HepG2 (cell line): ENCODE data around the gene TMX3. TPM values are rescaled to one million over a fixed set of nuclear protein-coding genes. Genes with fewer than 3 reads are reported as not detected.
A peak's percentile ranks its signal among the peaks of the same experiment; 100 is the strongest.

Experiments used
- ELF4 ChIP-seq: sonication (generic); formaldehyde crosslinking; IDR thresholded peaks from 2 replicates; pipeline ENCODE4 v1.5.0; 2020; ENCODE audit warnings: missing genetic modification reagents, mild to moderate bottlenecking, moderate library complexity, borderline replicate concordance
- ETV5 ChIP-seq: IDR thresholded peaks from 2 replicates; pipeline ENCODE4 v1.6.1; 2018; ENCODE audit warnings: missing biosample characterization, missing genetic modification reagents, inconsistent platforms, borderline replicate concordance
- FOXA1 ChIP-seq, 2 experiments: fragments of 450-650 bp in 1 of 2; sonication (generic) in 1 of 2; formaldehyde crosslinking in 1 of 2; IDR thresholded peaks; 2 replicates each; pipeline versions ENCODE4 v1.4.0 to v1.6.1; 2016 to 2020; ENCODE audit warnings: missing genetic modification reagents in 1 of 2
- MBD4 ChIP-seq: IDR thresholded peaks from 2 replicates; pipeline ENCODE4 v1.6.1; 2012; ENCODE audit warnings: low read length, inconsistent platforms, borderline replicate concordance
- MED8 ChIP-seq: sonication (generic); formaldehyde crosslinking; IDR thresholded peaks from 2 replicates; pipeline ENCODE4 v1.8.1; 2023; ENCODE audit warnings: mild to moderate bottlenecking, missing genetic modification reagents; ENCODE audit not compliant: insufficient replicate concordance
- SETDB1 ChIP-seq: sonication (generic); formaldehyde crosslinking; IDR thresholded peaks from 2 replicates; pipeline ENCODE4 v1.5.1; 2020; ENCODE audit warnings: missing genetic modification reagents, mild to moderate bottlenecking, borderline replicate concordance
- SOX5 ChIP-seq: IDR thresholded peaks from 2 replicates; pipeline ENCODE4 v1.6.1; 2016; ENCODE audit warnings: borderline replicate concordance
- ZFP36 ChIP-seq: fragments of 150-350 bp; IDR thresholded peaks from 2 replicates; pipeline ENCODE4 v1.6.1; 2018; ENCODE audit warnings: borderline replicate concordance, low read length, low read depth; ENCODE audit not compliant: partially characterized antibody
- ZNF558 ChIP-seq: sonication (generic); formaldehyde crosslinking; IDR thresholded peaks from 2 replicates; pipeline ENCODE4 v1.9.0; 2022; ENCODE audit warnings: mild to moderate bottlenecking, missing genetic modification reagents, borderline replicate concordance
- ZNF746 ChIP-seq: sonication (generic); formaldehyde crosslinking; IDR thresholded peaks from 2 replicates; pipeline ENCODE4 v1.8.0; 2022; ENCODE audit warnings: mild to moderate bottlenecking, missing genetic modification reagents
- ZNF883 ChIP-seq: sonication (generic); formaldehyde crosslinking; IDR thresholded peaks from 2 replicates; pipeline ENCODE4 v1.5.1; 2020; ENCODE audit warnings: mild to moderate bottlenecking, missing genetic modification reagents; ENCODE audit errors: not compliant biosample characterization
- polyA plus RNA-seq, 8 experiments: library from polyadenylated mRNA; depleted of rRNA in 3 of 8; stranded (reverse) in 7 of 8; unstranded in 1 of 8; fragments of >200 nt; fragmentation: Illumina TruSeq in 4 of 8; extraction: Trizol in 4 of 8; gene quantifications; 2 replicates each; pipeline versions ENCODE4 v1.2.1 to v1.2.3, GENCODE V29; 2011 to 2016; ENCODE audit warnings: low read depth in 4 of 8, missing spikeins in 1 of 8, mixed read lengths in 1 of 8; ENCODE audit not compliant: insufficient read depth in 1 of 8
- total RNA-seq, 5 experiments: library from RNA; depleted of rRNA; stranded (reverse); fragments of >200 nt; fragmentation: Illumina TruSeq; extraction: Trizol; gene quantifications; 2 replicates each; pipeline ENCODE4 v1.2.3, GENCODE V29; 2016; ENCODE audit warnings: low read depth in 1 of 5
- TF ChIP-seq, protein P1 (sequence below): sonication (generic); formaldehyde crosslinking; conservative IDR thresholded peaks from 2 replicates; pipeline ENCODE4 v1.4.0; 2020; ENCODE audit warnings: mild to moderate bottlenecking, missing genetic modification reagents, moderate library complexity
- TF ChIP-seq, protein P2 (sequence below): sonication (generic); formaldehyde crosslinking; IDR thresholded peaks from 2 replicates; pipeline ENCODE4 v1.4.0; 2020; ENCODE audit warnings: missing genetic modification reagents, borderline replicate concordance
- TF ChIP-seq, protein P3 (sequence below): sonication (generic); formaldehyde crosslinking; IDR thresholded peaks from 2 replicates; pipeline ENCODE4 v1.4.0; 2020; ENCODE audit warnings: missing genetic modification reagents
- TF ChIP-seq, protein P4 (sequence below): sonication (generic); formaldehyde crosslinking; IDR thresholded peaks from 2 replicates; pipeline ENCODE4 v1.8.0; 2022; ENCODE audit warnings: mild to moderate bottlenecking, missing genetic modification reagents, borderline replicate concordance
- TF ChIP-seq, protein P5 (sequence below): sonication (generic); formaldehyde crosslinking; IDR thresholded peaks from 2 replicates; pipeline ENCODE4 v1.4.0; 2020; ENCODE audit warnings: low read depth, mild to moderate bottlenecking, missing genetic modification reagents

TMX3 gene
- total and polyA plus RNA-seq, 2 of the 13 experiments (the other 11 are each of a cell fraction or from before 2014, with no cell fraction given): 12.9 to 25.0 TPM

- TF ChIP-seq, protein P1, sequence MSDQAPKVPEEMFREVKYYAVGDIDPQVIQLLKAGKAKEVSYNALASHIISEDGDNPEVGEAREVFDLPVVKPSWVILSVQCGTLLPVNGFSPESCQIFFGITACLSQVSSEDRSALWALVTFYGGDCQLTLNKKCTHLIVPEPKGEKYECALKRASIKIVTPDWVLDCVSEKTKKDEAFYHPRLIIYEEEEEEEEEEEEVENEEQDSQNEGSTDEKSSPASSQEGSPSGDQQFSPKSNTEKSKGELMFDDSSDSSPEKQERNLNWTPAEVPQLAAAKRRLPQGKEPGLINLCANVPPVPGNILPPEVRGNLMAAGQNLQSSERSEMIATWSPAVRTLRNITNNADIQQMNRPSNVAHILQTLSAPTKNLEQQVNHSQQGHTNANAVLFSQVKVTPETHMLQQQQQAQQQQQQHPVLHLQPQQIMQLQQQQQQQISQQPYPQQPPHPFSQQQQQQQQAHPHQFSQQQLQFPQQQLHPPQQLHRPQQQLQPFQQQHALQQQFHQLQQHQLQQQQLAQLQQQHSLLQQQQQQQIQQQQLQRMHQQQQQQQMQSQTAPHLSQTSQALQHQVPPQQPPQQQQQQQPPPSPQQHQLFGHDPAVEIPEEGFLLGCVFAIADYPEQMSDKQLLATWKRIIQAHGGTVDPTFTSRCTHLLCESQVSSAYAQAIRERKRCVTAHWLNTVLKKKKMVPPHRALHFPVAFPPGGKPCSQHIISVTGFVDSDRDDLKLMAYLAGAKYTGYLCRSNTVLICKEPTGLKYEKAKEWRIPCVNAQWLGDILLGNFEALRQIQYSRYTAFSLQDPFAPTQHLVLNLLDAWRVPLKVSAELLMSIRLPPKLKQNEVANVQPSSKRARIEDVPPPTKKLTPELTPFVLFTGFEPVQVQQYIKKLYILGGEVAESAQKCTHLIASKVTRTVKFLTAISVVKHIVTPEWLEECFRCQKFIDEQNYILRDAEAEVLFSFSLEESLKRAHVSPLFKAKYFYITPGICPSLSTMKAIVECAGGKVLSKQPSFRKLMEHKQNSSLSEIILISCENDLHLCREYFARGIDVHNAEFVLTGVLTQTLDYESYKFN (CRISPR knock-in tag): no peak
- TF ChIP-seq SETDB1 (CRISPR knock-in tag) (peak; percentile 80; the same call in 1 of the 2 replicates), MED8 (CRISPR knock-in tag) (peak; percentile 73), MBD4 (no peak), ZNF883 (CRISPR knock-in tag) (peak; percentile 95), FOXA1 (IDR thresholded peaks at IDR 0.05) (no peak), FOXA1 (CRISPR knock-in tag; IDR thresholded peaks at IDR 0.05) (no peak), ZNF558 (CRISPR knock-in tag) (peak; percentile 93; the same call in 1 of the 2 replicates), ETV5 (peak; percentile 82), ZFP36 (no peak), ZNF746 (CRISPR knock-in tag) (peak; percentile 52; the same call in 1 of the 2 replicates), SOX5 (CRISPR knock-in tag) (peak; percentile 58; the same call in 1 of the 2 replicates), ELF4 (peak; percentile 73; the same call in 1 of the 2 replicates)
- TF ChIP-seq, protein P2, sequence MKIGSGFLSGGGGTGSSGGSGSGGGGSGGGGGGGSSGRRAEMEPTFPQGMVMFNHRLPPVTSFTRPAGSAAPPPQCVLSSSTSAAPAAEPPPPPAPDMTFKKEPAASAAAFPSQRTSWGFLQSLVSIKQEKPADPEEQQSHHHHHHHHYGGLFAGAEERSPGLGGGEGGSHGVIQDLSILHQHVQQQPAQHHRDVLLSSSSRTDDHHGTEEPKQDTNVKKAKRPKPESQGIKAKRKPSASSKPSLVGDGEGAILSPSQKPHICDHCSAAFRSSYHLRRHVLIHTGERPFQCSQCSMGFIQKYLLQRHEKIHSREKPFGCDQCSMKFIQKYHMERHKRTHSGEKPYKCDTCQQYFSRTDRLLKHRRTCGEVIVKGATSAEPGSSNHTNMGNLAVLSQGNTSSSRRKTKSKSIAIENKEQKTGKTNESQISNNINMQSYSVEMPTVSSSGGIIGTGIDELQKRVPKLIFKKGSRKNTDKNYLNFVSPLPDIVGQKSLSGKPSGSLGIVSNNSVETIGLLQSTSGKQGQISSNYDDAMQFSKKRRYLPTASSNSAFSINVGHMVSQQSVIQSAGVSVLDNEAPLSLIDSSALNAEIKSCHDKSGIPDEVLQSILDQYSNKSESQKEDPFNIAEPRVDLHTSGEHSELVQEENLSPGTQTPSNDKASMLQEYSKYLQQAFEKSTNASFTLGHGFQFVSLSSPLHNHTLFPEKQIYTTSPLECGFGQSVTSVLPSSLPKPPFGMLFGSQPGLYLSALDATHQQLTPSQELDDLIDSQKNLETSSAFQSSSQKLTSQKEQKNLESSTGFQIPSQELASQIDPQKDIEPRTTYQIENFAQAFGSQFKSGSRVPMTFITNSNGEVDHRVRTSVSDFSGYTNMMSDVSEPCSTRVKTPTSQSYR: 0 out of 2 replicates have a peak, but pooled peaks have one; percentile 39
- TF ChIP-seq, protein P3, sequence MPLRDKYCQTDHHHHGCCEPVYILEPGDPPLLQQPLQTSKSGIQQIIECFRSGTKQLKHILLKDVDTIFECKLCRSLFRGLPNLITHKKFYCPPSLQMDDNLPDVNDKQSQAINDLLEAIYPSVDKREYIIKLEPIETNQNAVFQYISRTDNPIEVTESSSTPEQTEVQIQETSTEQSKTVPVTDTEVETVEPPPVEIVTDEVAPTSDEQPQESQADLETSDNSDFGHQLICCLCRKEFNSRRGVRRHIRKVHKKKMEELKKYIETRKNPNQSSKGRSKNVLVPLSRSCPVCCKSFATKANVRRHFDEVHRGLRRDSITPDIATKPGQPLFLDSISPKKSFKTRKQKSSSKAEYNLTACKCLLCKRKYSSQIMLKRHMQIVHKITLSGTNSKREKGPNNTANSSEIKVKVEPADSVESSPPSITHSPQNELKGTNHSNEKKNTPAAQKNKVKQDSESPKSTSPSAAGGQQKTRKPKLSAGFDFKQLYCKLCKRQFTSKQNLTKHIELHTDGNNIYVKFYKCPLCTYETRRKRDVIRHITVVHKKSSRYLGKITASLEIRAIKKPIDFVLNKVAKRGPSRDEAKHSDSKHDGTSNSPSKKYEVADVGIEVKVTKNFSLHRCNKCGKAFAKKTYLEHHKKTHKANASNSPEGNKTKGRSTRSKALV (CRISPR knock-in tag): peak; percentile 92
- TF ChIP-seq, protein P4, sequence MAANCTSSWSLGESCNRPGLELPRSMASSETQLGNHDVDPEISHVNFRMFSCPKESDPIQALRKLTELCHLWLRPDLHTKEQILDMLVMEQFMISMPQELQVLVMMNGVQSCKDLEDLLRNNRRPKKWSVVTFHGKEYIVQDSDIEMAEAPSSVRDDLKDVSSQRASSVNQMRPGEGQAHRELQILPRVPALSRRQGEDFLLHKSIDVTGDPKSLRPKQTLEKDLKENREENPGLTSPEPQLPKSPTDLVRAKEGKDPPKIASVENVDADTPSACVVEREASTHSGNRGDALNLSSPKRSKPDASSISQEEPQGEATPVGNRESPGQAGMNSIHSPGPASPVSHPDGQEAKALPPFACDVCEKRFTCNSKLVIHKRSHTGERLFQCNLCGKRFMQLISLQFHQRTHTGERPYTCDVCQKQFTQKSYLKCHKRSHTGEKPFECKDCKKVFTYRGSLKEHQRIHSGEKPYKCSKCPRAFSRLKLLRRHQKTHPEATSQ (CRISPR knock-in tag): no peak; the same call in 1 of the 2 replicates
- TF ChIP-seq, protein P5, sequence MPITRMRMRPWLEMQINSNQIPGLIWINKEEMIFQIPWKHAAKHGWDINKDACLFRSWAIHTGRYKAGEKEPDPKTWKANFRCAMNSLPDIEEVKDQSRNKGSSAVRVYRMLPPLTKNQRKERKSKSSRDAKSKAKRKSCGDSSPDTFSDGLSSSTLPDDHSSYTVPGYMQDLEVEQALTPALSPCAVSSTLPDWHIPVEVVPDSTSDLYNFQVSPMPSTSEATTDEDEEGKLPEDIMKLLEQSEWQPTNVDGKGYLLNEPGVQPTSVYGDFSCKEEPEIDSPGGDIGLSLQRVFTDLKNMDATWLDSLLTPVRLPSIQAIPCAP (CRISPR knock-in tag): no peak
These were observed at the start of gene TMX3 (continued) for GRCh38 chr18:68714712-68715496.
